B cell (primary cell): ENCODE data around the gene EYS. TPM values are rescaled to one million over a fixed set of nuclear protein-coding genes. Genes with fewer than 3 reads are reported as not detected.

Source experiments
- ATAC-seq: fragments of 200-7000 bp; cut with Tn5 transposase; one replicate; pipeline ENCODE4 v1.10.0; 2021; ENCODE audit warnings: low read depth, mild to moderate bottlenecking, moderate number of reproducible peaks, moderate library complexity
- CTCF ChIA-PET: fragments of 350-600 bp; sonication (Branson Sonifier 250); formaldehyde crosslinking; loops from one replicate; lab custom pipeline; 2021; ENCODE audit warnings: antibody characterized with exemption, inconsistent platforms; lab: Charles Lee
- POLR2A ChIA-PET: fragments of 350-600 bp; sonication (Branson Sonifier 250); formaldehyde crosslinking; loops from one replicate; lab custom pipeline; 2021; ENCODE audit warnings: antibody characterized with exemption; lab: Charles Lee
- DNase-seq: peaks from one replicate; pipeline ENCODE4 v3.0.0; 2013
- H2AFZ ChIP-seq: 2 replicates; pipeline ENCODE4 v1.6.1; 2012; ENCODE audit warnings: mild to moderate bottlenecking, low read depth, low read length; ENCODE audit not compliant: insufficient read depth, poor library complexity, severe bottlenecking
- H3K27ac ChIP-seq, 2 donors: 1 replicate in 1 of 2; 2 replicates in 1 of 2; pipeline ENCODE4 v1.5.1; 2012 to 2013; ENCODE audit warnings: low read length in 2 of 2, mild to moderate bottlenecking in 2 of 2, moderate library complexity in 1 of 2
- H3K27me3 ChIP-seq, 4 experiments: fragments of 200-600 bp in 1 of 4; sonication (generic) in 1 of 4; replicated peaks in 1 of 4; 1 replicate in 2 of 4; 2 replicates in 2 of 4; pipeline versions ENCODE4 v1.6.1 to v1.7.0; 2013 to 2016; ENCODE audit warnings: low read length in 3 of 4, mild to moderate bottlenecking in 2 of 4, mixed read lengths in 1 of 4, moderate library complexity in 1 of 4; ENCODE audit not compliant: insufficient read depth in 4 of 4, control insufficient read depth in 3 of 4; ENCODE audit errors: control extremely low read depth in 1 of 4
- H3K36me3 ChIP-seq, 2 experiments: replicated peaks in 1 of 2; 1 replicate in 1 of 2; 2 replicates in 1 of 2; pipeline versions ENCODE4 v1.6.1 to v1.7.1; 2013; ENCODE audit warnings: low read length in 1 of 2; ENCODE audit not compliant: insufficient read depth in 2 of 2, control insufficient read depth in 1 of 2; ENCODE audit errors: control extremely low read depth in 1 of 2, extremely low read depth in 1 of 2
- H3K4me1 ChIP-seq, 2 donors: fragments of 200-600 bp in 1 of 2; sonication (generic) in 1 of 2; 1 replicate in 1 of 2; 2 replicates in 1 of 2; pipeline versions ENCODE4 v1.5.1 to v1.6.1; 2013 to 2017; ENCODE audit warnings: low read length in 2 of 2; ENCODE audit not compliant: control insufficient read depth in 2 of 2, insufficient read depth in 2 of 2
- H3K4me2 ChIP-seq: replicated peaks from 2 replicates; pipeline ENCODE3; 2012; ENCODE audit warnings: mild to moderate bottlenecking, low read depth, low read length; ENCODE audit not compliant: poor library complexity, severe bottlenecking
- H3K4me3 ChIP-seq, 5 experiments: fragments of 200-600 bp in 1 of 5; sonication (generic) in 1 of 5; 1 replicate in 3 of 5; 2 replicates in 2 of 5; pipeline versions ENCODE4 v1.5.1 to v1.7.0; 2011 to 2016; ENCODE audit warnings: low read length in 4 of 5, mild to moderate bottlenecking in 4 of 5, low read depth in 2 of 5, control low read depth in 1 of 5, moderate library complexity in 1 of 5; ENCODE audit not compliant: insufficient read depth in 1 of 5; ENCODE audit errors: control extremely low read depth in 1 of 5, extremely low read depth in 1 of 5
- H3K79me2 ChIP-seq: fragments of 200-600 bp; sonication (generic); one replicate; pipeline ENCODE4 v1.6.0; 2016; ENCODE audit warnings: low read length; ENCODE audit not compliant: control insufficient read depth, insufficient read depth
- H3K9ac ChIP-seq: fragments of 200-600 bp; sonication (generic); 2 replicates; pipeline ENCODE4 v1.6.1; 2017; ENCODE audit warnings: mild to moderate bottlenecking, low read length, moderate library complexity
- H3K9me3 ChIP-seq, 3 donors: one replicate each; pipeline versions ENCODE4 v1.6.1 to v1.7.1; 2013; ENCODE audit warnings: low read length in 2 of 3; ENCODE audit not compliant: control insufficient read depth in 2 of 3, insufficient read depth in 1 of 3; ENCODE audit errors: control extremely low read depth in 1 of 3
- H4K20me1 ChIP-seq: 2 replicates; pipeline ENCODE4 v1.6.0; 2012; ENCODE audit warnings: mild to moderate bottlenecking, low read length; ENCODE audit not compliant: insufficient read depth, control insufficient read depth, poor library complexity, severe bottlenecking
- H3K27ac Mint-ChIP-seq: one replicate; pipeline ENCODE4 v1.8.0; 2021; ENCODE audit warnings: mixed read lengths
- H3K27me3 Mint-ChIP-seq: one replicate; pipeline ENCODE4 v1.8.0; 2021; ENCODE audit warnings: mixed read lengths
- H3K4me1 Mint-ChIP-seq: one replicate; pipeline ENCODE4 v1.8.0; 2021; ENCODE audit warnings: mixed read lengths
- H3K4me3 Mint-ChIP-seq: one replicate; pipeline ENCODE4 v1.8.0; 2021; ENCODE audit warnings: mixed read lengths
- H3K9me3 Mint-ChIP-seq: one replicate; pipeline ENCODE4 v1.8.0; 2022; ENCODE audit warnings: mixed read lengths; ENCODE audit not compliant: insufficient read depth
- EZH2 ChIP-seq: IDR thresholded peaks from 2 replicates; pipeline ENCODE4 v1.6.1; 2012; ENCODE audit warnings: borderline replicate concordance, low read depth, mild to moderate bottlenecking, moderate library complexity, low read length; ENCODE audit not compliant: insufficient read depth, poor library complexity, severe bottlenecking
- WGBS: methylation state at CpG from one replicate; pipeline ENCODE4 v1.1.5; 2013; ENCODE audit warnings: missing lambda C conversion rate; ENCODE audit not compliant: insufficient coverage; 5-methylcytosine and 5-hydroxymethylcytosine counted together
- intact Hi-C: fragments of 100-400 bp; cut with micrococcal nuclease; formaldehyde crosslinking; loops from one replicate; pipeline ENCODE4 v1.10.0; 2022
- polyA plus RNA-seq: library from polyadenylated mRNA; depleted of rRNA; stranded (reverse); fragments of >200 nt; gene quantifications from 2 replicates; pipeline ENCODE4 v1.2.3, GENCODE V29; 2012
- total RNA-seq, 2 donors: library from RNA; stranded (reverse); fragments of 120-200 nt in 1 of 2; gene quantifications; 1 replicate in 1 of 2; 2 replicates in 1 of 2; pipeline versions ENCODE4 v1.2.3 to v1.2.4, GENCODE V29; 2013 to 2022
- TF ChIP-seq, protein P1 (sequence below): fragments of 200-600 bp; IDR thresholded peaks from one replicate; pipeline ENCODE4 v1.8.0; 2022; ENCODE audit warnings: antibody characterized with exemption, mild to moderate bottlenecking

EYS gene
- total and polyA plus RNA-seq, 2 donors (not counting 1 experiment from before 2014, with no cell fraction given) = not detected

DNA sequence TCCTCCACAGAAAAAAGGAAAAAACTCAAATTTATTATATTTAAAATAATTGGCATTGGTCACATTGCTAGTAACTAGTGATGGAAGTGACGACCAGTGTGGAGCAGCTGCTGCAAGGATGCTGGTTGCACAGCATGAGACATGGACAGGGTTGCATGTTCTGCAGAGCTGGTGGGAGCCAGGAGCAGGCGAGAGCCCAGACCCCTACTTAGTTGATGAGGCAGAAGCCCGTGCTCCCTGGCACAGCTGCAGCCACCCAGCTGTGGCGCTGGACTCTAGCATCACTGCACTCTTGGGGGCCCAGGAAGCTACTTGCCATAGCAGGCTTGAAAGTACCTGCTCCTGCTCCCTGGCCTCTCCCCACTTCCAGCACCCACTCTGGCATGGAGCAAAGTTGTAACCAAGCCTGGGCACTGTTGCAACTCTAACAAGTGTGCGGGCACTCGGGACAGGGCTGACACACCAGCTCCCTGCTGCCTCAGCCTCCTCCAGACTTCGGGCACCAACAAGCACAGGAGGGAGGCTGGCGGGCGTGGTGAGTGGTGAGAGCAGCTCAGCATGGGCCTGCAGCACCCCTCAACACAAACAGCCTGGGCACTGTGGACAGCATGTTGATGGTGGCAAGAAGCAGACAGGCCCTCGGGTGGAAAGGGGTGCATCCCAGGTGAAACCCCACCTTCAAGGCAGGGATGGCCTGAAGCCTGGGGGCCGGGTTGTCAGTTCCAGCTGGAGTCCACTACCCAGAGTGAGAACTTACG is 69.6 kb downstream of the EYS start:
- TF ChIP-seq, protein P1, sequence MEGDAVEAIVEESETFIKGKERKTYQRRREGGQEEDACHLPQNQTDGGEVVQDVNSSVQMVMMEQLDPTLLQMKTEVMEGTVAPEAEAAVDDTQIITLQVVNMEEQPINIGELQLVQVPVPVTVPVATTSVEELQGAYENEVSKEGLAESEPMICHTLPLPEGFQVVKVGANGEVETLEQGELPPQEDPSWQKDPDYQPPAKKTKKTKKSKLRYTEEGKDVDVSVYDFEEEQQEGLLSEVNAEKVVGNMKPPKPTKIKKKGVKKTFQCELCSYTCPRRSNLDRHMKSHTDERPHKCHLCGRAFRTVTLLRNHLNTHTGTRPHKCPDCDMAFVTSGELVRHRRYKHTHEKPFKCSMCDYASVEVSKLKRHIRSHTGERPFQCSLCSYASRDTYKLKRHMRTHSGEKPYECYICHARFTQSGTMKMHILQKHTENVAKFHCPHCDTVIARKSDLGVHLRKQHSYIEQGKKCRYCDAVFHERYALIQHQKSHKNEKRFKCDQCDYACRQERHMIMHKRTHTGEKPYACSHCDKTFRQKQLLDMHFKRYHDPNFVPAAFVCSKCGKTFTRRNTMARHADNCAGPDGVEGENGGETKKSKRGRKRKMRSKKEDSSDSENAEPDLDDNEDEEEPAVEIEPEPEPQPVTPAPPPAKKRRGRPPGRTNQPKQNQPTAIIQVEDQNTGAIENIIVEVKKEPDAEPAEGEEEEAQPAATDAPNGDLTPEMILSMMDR = no peak
- TF ChIP-seq EZH2 = no peak
- H3K79me2 ChIP-seq = no peaks in the 10 kb centered on the region
- Mint-ChIP-seq H3K9me3 (peaks cover 2% of the 10 kb centered on the region), H3K27me3 (no peaks in the 10 kb centered on the region), H3K27ac (no peak overlapping the region), H3K4me1 (no peaks in the 10 kb centered on the region), H3K4me3 (no peak overlapping the region)
- no peak overlapping the region for H2AFZ ChIP-seq
- no peak overlapping the region for H3K9ac ChIP-seq
- no peaks in the 10 kb centered on the region for H3K4me1 ChIP-seq
- 87% methylated on average over 12 of the region's 12 CpGs for WGBS
- DNase-seq (no peak), ATAC-seq (no peak)
- intact Hi-C loops = no loop called here
- H3K27me3 ChIP-seq = no peaks in the 10 kb centered on the region
- peaks cover 0 to 12% (median 0%) of the 10 kb centered on the region in 3 donors for H3K9me3 ChIP-seq
- POLR2A ChIA-PET = no interaction called here
- no peak overlapping the region for H3K4me3 ChIP-seq
- H3K27ac ChIP-seq = no peak overlapping the region
- no peak overlapping the region for H3K4me2 ChIP-seq
- H3K36me3 ChIP-seq = no peaks in the 10 kb centered on the region
- no peaks in the 10 kb centered on the region for H4K20me1 ChIP-seq
- CTCF ChIA-PET = no interaction called here

DNA sequence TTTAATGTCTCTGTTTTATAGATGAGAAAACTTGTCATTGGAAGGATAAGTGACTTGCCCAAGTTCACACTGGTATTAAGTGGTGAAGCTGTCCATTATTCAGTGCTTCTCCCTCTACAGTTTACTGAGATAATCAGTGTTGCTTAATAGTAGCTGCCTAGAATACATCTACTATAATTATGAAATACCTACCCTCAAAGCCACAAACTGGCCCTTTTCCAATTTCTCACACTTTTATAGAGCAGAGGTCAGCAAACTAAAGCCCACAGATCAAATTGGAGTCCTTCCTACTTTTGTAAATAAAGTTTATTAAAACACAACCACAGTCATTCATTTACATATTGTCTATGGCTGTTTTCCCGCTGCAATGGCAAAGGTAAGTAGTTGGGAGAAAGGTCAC is 73.5 kb downstream of the EYS start:
- POLR2A ChIA-PET = no interaction called here

More for the DNA sequence above, 73.5 kb downstream of the EYS start:
- ATAC-seq (no peak), DNase-seq (no peak)
- Mint-ChIP-seq H3K9me3 (peaks cover 2% of the 10 kb centered on the region), H3K4me3 (no peak overlapping the region), H3K27ac (no peak overlapping the region), H3K4me1 (no peaks in the 10 kb centered on the region), H3K27me3 (no peaks in the 10 kb centered on the region)
- CTCF ChIA-PET = no interaction called here
- Histone ChIP-seq H4K20me1 (no peaks in the 10 kb centered on the region), H3K4me3 (no peak overlapping the region), H3K36me3 (no peaks in the 10 kb centered on the region), H3K27ac (no peak overlapping the region), H3K4me1 (no peaks in the 10 kb centered on the region), H3K27me3 (no peaks in the 10 kb centered on the region), H3K9me3 (peaks cover 0 to 12% (median 0%) of the 10 kb centered on the region in 3 donors), H3K9ac (no peak overlapping the region), H3K4me2 (no peak overlapping the region), H2AFZ (no peak overlapping the region), H3K79me2 (no peaks in the 10 kb centered on the region)
- TF ChIP-seq, protein P1 = no peak
- no peak for TF ChIP-seq EZH2
- intact Hi-C loops = no loop called here
- no CpG with 5 or more reads among the region's 1 CpG for WGBS
